ENCODE results near the gene ZCCHC4. TPM values are rescaled to one million over a fixed set of nuclear protein-coding genes. Genes with fewer than 3 reads are reported as not detected.

ZCCHC4 gene
- total RNA-seq, 1 experiment from 2014 or later = 18.0 TPM

- H3K36me3 ChIP-seq (ENCODE audit: insufficient read depth, low read length, poor library complexity, severe bottlenecking) = no peaks in the 10 kb centered on the region
- no peaks in the 10 kb centered on the region for H3K27me3 ChIP-seq (replicated peaks; ENCODE audit: insufficient read depth, low read depth, low read length, poor library complexity)
- ChIA-PET CTCF (no interaction called here), POLR2A (ENCODE audit: low non-redundant PET) (no interaction called here)
- TF ChIP-seq CTCF (conservative IDR thresholded peaks at IDR 0.05; ENCODE audit: low read depth, low read length) (no peak), EZH2 (IDR thresholded peaks at IDR 0.05; ENCODE audit: borderline replicate concordance, low read depth, low read length, poor library complexity, severe bottlenecking) (no peak)
- no peak overlapping the region for H3K4me3 ChIP-seq (ENCODE audit: low read depth, low read length, poor library complexity, severe bottlenecking)
- DNase-seq (ENCODE audit: low spot score) = no peak
- intact Hi-C loops (cut with micrococcal nuclease; ENCODE audit: unreplicated experiment) = no loop called here
- no peaks in the 10 kb centered on the region for H3K9me3 ChIP-seq (ENCODE audit: low read depth, low read length, poor library complexity, severe bottlenecking)
- no TSS peak for BruUV-seq (replicated peaks)
- no peaks in the 10 kb centered on the region for H3K4me1 ChIP-seq (ENCODE audit: insufficient read depth, low read length, poor library complexity, severe bottlenecking)
- no peak overlapping the region for H3K27ac ChIP-seq (ENCODE audit: low read depth, low read length, poor library complexity, severe bottlenecking)
Observed at GRCh38 chr4:25306518-25307057, 6.0 kb upstream of the ZCCHC4 start.

GRCh38 chr4:25307596-25307995 is 5.0 kb upstream of the ZCCHC4 start:
- no peaks in the 10 kb centered on the region for H3K4me1 ChIP-seq (ENCODE audit: insufficient read depth, low read length, poor library complexity, severe bottlenecking)
- no TSS peak for BruUV-seq (replicated peaks)
- intact Hi-C loops (cut with micrococcal nuclease; ENCODE audit: unreplicated experiment) = no loop called here
- TF ChIP-seq EZH2 (IDR thresholded peaks at IDR 0.05; ENCODE audit: borderline replicate concordance, low read depth, low read length, poor library complexity, severe bottlenecking) = no peak
- no peak for TF ChIP-seq CTCF (conservative IDR thresholded peaks at IDR 0.05; ENCODE audit: low read depth, low read length)
- H3K27ac ChIP-seq (ENCODE audit: low read depth, low read length, poor library complexity, severe bottlenecking) = no peak overlapping the region
- no peaks in the 10 kb centered on the region for H3K27me3 ChIP-seq (replicated peaks; ENCODE audit: insufficient read depth, low read depth, low read length, poor library complexity)
- no peaks in the 10 kb centered on the region for H3K36me3 ChIP-seq (ENCODE audit: insufficient read depth, low read length, poor library complexity, severe bottlenecking)
- POLR2A ChIA-PET (ENCODE audit: low non-redundant PET) = no interaction called here
- no peaks in the 10 kb centered on the region for H3K9me3 ChIP-seq (ENCODE audit: low read depth, low read length, poor library complexity, severe bottlenecking)
- H3K4me3 ChIP-seq (ENCODE audit: low read depth, low read length, poor library complexity, severe bottlenecking) = no peak overlapping the region
- no peak for DNase-seq (ENCODE audit: low spot score)
- CTCF ChIA-PET = no interaction called here

- no peak for DNase-seq (ENCODE audit: low spot score)
- Histone ChIP-seq H3K4me3 (ENCODE audit: low read depth, low read length, poor library complexity, severe bottlenecking) (no peak overlapping the region), H3K27me3 (replicated peaks; ENCODE audit: insufficient read depth, low read depth, low read length, poor library complexity) (no peaks in the 10 kb centered on the region), H3K4me1 (ENCODE audit: insufficient read depth, low read length, poor library complexity, severe bottlenecking) (no peaks in the 10 kb centered on the region), H3K9me3 (ENCODE audit: low read depth, low read length, poor library complexity, severe bottlenecking) (no peaks in the 10 kb centered on the region), H3K36me3 (ENCODE audit: insufficient read depth, low read length, poor library complexity, severe bottlenecking) (no peaks in the 10 kb centered on the region), H3K27ac (ENCODE audit: low read depth, low read length, poor library complexity, severe bottlenecking) (no peak overlapping the region)
- POLR2A ChIA-PET (ENCODE audit: low non-redundant PET) = no interaction called here
- TF ChIP-seq CTCF (conservative IDR thresholded peaks at IDR 0.05; ENCODE audit: low read depth, low read length) (no peak), EZH2 (IDR thresholded peaks at IDR 0.05; ENCODE audit: borderline replicate concordance, low read depth, low read length, poor library complexity, severe bottlenecking) (no peak)
- CTCF ChIA-PET = no interaction called here
- intact Hi-C loops (cut with micrococcal nuclease; ENCODE audit: unreplicated experiment) = no loop called here
- no TSS peak for BruUV-seq (replicated peaks)
Observed at GRCh38 chr4:25308306-25308705, 4.3 kb upstream of the ZCCHC4 start.

Data from A673 (cell line).